Effector CD4-positive, alpha-beta T cell (primary cell): Measurements from ENCODE around the gene ERAS. TPM values are rescaled to one million over a fixed set of nuclear protein-coding genes. Genes with fewer than 3 reads are reported as not detected.

Experiments used
- DNase-seq: peaks from one replicate; pipeline ENCODE4 v3.0.0-alpha.2; 2020
- total RNA-seq: gene quantifications from one replicate; lab custom pipeline; 2026; lab: John Stamatoyannopoulos, UW

The ERAS gene, protein sequence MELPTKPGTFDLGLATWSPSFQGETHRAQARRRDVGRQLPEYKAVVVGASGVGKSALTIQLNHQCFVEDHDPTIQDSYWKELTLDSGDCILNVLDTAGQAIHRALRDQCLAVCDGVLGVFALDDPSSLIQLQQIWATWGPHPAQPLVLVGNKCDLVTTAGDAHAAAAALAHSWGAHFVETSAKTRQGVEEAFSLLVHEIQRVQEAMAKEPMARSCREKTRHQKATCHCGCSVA
- total RNA-seq, result not detected

DNA sequence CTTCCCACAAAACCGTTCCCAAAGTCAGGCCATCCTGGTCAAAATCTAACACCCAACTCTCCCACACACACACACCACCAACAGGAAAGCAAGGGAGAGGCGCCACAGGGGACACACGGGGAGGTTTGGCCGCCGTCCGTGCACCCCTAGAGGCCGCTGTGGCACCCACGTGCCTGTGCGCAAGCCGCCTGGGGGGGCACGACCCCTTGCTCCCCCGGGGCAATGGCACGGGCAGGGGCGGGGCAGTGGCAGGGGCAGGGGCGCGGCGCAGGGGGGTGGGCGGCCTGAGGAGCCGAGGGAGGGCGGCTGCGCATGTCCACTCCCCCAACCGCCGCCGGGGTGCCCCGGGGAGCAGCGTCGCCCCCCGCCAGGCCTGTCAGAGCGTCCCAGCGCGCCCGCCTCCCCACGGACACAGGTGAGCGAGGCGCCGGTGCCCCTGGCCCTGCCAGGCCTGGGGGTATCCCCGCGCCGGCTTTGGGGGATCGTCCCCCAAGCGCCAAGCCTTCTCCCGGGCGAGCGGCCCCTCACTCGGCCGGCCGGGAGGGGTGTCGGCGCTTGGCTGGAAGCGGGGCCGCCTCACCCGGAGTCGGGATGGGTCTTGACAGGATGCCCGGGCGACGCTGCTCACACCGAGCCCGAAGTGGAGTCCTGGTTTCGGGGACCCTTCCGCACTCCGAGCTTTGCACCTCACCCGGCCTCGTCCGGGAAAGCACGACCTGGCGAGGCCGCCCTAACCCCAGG is at the start of gene ERAS:
TSS of gene ERAS (plus strand) at position 379 of the 741 bp plus-strand sequence. CDS start 2,611 bp downstream, outside the sequence.
- DNase-seq, result no peak

DNA sequence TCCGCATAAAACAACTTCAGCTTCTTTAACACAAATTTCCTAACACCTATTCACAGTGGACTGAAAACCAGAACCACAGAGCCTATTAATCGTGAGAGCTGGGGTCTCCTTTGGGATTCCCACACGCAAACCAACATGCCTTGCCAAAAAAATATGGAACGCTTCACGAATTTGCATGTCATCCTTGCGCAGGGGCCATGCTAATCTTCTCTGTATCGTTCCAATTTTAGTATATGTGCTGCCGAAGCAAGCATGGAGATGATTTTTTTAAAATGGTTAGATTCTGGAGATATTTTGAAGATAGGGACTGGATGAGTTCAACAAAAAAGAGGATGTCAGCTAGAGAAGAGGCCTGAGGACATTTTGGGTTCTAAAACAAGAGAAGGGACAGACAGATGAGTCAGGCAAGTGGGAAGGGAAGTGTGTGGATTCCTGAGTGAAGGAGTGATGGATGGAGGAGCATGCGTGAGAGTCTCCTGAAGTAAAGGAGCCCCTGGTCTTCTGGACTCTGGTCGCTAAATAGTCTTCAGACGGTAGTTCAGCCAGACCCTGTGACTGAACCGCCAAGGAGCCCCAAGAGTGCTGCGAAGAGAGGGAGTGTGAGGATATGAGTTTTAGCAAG is 49.4 kb upstream of the ERAS start:
- no peak for DNase-seq

DNA sequence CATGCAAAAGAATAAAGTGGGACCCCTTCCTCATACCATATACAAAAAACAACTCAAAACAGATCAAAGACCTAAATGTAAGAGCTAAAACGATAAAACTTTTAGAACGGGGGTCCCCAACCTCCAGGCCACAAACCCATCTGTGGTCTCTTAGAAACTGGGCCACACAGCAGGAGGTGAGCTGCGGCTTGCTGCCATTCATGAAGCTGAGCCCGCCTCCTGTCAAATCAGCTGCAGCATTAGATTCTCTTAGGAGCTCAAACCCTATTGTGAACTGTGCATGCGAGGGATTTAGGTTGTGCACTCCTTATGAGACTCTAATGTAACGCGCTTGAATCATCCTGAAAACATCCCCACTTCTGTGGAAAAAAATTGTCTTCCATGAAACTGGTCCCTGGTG is 46.9 kb upstream of the ERAS start:
- no peak for DNase-seq

DNA sequence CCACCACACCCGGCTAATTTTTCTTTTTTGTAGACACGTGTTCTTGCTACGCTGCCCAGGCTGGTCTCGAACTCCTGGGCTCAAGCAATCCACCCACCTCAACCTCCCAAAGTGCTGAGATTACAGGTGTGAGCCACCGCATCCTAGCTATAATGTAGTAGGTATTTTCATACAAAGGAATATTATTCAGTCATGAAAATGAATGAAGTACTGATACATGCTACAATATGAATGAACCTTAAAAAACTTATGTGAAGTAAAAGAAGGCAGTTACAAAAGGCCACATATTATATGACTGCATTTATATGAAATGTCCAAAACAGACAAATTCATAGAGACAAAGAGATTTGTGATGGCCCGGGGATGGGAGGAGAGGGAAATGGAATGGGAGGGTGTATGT is 44.6 kb upstream of the ERAS start:
- no peak for DNase-seq

DNA sequence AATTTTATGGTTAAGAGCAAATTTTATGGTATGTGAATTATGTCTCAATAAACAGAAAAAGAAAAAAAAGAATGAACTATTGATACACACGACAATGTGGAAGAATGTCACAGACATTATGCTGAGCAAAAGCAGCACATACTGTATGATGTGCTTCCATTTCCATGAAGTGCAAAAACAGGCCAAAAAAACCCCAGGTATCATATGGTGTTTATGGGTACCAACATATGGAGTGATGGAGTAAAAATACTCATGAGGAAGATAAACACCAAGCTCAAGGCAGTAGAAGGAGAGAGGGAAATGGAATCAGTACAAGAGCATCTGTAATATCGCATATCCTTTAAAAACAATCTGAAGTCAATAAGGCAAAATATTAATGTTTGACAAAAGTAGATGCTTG is 44.1 kb upstream of the ERAS start:
- DNase-seq, result no peak

DNA sequence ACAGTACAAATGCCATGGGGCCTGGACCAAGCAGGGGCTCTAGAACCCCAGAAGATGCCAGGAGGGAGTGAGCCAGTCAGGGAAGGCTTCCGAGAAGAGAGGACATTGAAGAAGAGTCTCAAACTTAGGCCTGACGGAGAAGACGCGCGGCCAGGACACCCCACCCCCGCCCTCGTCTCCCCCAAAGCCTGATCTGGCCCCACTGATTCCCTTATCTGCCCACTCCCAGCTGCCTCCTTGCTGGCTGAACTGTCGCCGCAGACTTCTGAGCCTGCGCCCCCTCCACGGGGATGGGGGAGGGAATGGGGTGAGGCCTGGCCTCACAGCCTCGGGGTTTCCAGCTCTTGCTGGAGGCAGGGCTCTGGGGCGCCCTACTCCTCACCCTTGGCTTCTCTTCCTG is 43.5 kb upstream of the ERAS start:
- no peak for DNase-seq

DNA sequence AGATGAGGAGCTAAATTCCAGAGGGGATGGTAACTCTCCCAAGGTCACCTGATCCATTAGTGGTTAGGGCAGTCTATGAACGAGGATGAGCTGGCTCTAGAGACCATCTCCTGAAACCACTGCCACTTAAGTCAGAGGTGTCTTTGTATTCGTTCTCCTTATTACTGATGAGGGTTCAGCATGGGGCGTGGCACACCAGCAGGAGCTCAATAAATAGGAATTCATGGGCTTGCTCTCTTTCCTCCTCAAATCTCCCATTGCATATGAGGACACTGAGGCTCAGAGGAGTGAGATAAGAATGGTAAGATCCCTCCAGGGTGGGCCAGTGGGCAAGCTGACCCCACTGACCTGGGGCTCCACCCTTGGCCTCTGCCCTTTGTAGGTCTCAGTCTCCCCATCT is 41.6 kb upstream of the ERAS start:
- no peak for DNase-seq

DNA sequence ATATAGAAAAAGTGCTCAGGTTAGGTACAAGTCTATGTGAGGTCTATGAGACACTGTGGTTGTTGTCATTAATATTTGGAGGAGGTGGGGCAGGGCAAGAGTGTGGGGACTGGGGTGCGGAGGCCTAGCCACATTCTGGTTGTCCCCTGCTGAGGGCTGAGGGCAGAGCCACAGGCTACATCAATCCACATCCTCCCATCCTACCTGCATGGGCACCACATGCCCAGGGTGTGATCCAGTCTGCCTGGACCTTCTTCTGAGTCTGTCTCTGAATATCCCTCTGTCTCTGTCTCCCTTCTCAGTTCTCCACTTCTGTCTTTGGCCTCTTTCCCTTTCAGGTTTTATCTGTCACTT is 41.1 kb upstream of the ERAS start:
- DNase-seq, result no peak

DNA sequence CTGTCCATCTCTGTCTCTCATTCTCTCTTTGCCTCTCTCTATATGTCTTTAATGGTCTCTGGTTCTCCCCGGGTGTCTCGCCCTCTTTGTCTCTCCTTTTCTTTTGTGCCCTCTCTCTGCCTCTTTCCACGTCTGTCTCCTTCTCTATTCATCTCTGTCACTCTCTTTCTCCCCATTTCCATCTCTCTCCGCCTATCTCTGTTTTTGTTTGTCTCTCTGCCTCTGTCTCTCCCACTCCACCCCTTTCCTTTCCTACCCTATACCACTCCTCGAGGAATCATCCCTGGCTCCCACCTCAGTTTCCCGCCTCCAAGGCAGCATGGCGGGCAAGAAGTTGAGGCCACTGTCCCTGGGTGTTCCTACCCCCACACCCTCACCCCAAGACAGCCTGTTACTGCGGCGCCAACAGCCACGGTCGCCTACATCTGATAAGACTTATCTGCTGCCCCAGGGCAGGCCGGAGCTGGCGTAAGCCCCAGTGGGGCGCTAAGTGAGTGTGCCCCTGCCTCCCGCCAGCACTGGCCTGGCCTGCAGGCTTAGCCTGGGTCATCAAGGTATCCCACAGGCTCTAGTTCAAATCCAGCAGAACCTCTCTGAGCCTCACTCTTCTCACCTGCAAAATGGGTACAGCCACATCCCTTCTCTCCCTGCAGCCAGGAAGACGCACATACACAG is 40.6 kb upstream of the ERAS start:
- DNase-seq, result no peak

DNA sequence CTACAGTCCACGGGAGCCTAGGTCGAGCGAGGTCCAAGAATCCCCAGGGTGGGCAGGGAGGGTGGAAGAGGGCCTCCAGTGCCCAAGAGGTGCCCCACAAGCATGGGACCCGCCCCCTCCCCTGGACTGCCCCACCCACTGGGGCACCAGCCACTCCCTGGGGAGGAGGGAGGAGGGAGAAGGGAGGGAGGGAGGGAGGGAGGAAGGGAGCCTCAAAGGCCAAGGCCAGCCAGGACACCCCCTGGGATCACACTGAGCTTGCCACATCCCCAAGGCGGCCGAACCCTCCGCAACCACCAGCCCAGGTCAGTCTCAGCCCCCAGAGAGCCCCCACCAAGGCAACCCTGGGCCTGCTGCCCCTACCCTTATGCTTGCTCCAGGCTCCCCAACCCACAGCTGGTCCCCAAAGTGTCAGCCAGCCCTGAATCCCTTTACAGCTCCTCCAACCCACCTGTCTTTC is 39.9 kb upstream of the ERAS start, which contains the start of gene GATA1:
TSS of gene GATA1 (plus strand) at position 250 of the 460 bp plus-strand sequence. CDS start 4,520 bp downstream, outside the sequence.
- no peak for DNase-seq

DNA sequence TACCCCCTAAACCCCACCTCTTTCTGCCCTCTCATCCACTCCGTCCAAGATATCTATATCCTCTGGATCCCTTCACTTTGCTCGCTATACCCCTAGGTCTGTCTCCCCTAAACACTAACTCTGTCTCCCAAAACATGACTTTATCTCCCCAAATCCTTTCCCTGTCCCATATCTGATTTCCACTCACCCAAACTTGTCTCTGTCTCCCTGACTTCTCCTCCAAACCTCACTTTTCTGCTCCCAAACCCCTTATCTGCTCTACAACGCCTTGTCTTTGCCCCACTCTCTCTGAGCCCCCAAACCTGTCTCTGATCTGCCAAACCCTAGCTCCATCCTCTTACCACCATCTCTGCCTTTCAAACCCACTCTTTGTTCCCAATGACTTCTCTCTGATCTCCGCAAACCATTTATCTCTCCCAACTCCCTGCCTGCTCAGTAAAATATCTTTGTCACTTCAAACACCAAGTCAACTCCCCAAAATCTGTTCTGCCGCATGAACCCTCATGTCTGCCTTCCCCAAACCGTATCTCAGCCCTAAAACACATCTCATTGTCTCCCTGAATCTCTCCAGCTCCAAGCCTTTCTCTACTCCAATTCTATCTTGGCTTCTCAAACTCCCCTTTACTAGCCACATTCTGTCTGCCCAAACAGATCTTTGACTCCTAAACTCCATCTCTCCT is 39.3 kb upstream of the ERAS start:
- no peak for DNase-seq

DNA sequence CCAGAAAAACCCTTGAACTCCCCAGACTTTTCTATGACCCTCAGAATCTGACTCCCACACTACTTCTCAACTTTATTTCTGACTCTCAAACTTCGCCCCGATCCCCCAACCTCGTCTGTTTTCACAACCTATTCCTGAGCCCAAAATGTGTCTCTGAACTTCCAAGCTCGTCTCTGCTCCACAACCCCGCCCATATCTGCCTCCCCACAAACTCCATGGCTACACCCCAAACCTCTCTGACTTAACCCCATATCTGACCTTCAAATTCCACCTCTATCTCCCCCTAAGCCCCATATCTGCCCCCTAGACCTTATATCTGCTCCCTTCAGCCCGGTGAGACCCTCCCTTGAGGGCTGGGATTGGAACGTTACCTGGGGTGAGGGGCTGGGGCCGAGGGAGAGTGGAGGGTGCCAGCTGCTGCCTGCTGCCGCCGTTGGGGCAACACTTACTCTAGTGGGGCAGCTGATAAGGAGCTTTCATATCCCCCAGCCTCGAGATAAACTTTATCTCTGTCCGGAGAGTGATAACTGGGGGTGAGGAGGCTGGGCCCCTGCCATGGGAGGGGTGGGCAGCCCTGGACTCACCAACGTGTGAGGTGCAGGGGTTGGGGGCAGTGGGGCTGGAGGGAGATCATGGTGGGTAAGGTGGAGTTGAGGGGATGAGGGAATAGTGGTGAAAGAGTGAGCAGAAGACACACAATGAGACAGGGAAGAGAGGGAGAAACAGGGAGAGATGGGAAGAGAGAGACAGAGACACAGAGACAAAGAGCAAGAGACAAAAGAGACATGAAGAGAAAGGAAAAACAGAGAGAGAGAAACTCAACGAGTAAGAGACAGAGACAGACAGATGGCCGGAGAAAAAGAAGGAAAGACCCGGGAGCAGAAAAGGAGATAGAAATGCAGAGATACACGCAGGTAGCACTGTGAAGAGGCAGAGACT is 38.5 kb upstream of the ERAS start:
- DNase-seq, result no peak

DNA sequence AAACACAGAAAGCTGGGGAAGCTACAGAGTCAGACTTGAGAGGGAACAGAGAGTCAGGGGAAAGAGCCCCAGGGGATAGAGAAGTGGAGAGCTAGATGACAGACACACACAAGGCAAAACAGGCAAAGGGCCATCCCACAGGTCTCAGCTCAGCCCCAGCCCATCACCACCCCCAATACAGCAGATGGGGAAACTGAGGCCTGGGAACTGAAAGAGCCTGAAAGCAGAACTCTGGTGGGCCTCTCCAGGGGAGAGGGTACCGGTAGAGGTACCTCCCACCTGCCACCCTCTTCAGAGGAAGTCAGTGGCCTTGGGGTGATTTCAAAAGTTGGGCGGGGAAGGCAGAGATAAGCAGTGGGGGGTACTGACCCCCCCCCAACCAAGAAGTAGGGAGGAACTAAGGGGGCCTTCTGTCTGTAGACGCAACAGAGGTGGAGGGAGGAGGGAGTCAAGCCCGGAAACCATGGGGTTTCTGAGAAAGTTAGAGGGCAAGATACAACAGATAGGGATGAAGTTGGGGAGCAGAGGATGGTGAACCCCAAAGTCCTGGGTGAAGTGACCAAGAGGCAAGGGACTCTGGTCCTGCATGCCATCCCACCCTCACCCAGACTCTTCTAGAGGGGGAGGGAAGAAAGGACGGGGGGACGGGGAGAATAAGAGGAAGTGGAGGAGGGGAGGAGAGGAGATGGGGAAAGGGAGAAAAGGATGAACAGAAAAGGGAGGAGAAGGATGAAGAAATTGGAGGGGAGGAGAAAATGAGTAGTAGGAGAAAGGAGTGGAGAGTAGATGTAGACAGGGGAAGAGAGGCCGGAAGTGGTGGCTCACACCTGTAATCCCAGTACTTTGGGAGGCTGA is 36.7 kb upstream of the ERAS start:
- no peak for DNase-seq

DNA sequence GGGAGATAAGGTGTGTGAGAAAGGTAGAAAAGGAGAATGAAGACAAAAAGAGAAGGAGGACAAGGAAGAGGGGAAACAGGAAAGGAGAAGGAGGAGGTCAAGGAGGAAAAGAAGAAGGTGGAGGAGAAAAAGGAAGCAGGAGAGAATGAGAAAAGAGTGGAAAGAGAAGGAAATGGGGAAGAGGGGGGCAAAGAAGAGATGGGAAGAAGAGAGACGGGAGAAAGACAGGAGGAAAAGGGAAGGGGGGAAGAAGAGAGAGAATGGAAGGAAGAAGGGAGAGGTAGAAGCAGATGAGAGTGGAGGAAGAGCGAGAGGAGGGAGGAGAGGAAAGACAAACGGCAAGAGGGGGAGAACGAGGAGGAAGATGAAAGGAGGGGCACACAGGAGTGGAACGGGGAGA is 35.8 kb upstream of the ERAS start:
- no peak for DNase-seq

DNA sequence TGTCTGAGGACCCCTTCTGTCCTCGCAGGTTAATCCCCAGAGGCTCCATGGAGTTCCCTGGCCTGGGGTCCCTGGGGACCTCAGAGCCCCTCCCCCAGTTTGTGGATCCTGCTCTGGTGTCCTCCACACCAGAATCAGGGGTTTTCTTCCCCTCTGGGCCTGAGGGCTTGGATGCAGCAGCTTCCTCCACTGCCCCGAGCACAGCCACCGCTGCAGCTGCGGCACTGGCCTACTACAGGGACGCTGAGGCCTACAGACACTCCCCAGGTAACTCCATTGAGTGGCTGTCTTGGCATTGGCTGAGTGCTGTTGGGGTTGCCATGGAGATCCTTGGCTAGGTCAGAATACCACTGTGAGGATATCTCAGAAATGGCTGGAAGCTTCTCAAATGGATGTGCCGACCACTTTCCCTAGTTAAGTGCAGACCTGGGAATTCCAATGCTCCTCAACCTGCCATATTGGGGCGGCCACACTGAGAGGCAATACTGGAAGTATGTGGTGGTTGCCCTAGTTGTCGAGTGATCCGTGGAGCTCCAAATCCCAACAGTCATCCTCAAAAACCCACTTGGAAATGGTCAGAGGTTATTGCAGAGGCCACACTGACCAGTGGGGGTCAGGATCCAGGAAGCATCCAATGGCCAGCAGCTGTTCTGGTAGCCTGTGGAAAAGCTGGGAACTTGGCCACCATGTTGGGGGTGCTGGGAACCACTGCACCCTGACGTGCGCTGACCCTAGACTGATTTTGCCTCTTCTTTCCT is 35.1 kb upstream of the ERAS start:
- no peak for DNase-seq

DNA sequence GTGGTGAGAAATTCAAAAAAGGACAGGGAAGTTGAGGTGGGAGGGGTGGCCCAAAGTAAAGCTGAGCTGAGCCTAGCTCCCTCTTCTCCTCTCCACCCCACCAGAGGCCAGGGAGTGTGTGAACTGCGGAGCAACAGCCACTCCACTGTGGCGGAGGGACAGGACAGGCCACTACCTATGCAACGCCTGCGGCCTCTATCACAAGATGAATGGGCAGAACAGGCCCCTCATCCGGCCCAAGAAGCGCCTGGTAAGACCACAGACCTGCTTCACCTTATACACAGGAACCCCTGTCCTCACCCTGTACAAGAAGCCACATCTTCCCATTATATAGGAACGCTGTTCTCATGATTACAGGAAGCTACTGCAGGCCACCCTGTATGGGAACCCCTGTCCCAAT is 34.1 kb upstream of the ERAS start:
- DNase-seq, result no peak

DNA sequence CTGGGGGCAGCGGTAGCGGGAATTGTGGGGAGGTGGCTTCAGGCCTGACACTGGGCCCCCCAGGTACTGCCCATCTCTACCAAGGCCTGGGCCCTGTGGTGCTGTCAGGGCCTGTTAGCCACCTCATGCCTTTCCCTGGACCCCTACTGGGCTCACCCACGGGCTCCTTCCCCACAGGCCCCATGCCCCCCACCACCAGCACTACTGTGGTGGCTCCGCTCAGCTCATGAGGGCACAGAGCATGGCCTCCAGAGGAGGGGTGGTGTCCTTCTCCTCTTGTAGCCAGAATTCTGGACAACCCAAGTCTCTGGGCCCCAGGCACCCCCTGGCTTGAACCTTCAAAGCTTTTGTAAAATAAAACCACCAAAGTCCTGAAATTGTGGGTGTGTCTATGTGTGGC is 32.4 kb upstream of the ERAS start:
- no peak for DNase-seq

DNA sequence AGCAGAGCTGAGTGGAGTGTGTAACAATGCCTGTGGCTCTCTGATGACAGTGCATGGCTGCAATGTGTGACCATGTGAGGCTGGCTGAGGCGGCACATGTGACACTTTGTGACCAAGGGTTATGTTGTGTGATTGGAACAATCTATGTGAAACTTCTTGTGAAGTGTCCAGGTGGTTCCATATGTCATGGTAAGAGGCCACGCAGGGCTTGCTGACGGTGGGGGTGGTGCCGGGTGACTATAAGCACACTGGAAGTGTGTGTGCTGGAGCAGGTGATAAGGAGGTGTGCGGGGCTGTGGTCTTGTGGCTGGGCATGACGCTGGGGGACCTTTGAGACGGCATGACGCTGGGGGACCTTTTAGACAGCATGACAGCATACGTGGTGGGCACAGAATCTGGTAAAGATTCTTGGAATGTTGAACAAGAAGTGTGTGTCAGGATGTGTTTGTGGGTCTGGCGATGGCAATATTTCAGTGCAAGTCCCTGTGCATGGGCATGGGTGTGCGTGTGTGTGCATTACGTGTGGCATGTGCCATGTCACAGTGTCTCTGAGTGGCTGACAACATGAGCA is 31.9 kb upstream of the ERAS start:
- DNase-seq, result no peak

DNA sequence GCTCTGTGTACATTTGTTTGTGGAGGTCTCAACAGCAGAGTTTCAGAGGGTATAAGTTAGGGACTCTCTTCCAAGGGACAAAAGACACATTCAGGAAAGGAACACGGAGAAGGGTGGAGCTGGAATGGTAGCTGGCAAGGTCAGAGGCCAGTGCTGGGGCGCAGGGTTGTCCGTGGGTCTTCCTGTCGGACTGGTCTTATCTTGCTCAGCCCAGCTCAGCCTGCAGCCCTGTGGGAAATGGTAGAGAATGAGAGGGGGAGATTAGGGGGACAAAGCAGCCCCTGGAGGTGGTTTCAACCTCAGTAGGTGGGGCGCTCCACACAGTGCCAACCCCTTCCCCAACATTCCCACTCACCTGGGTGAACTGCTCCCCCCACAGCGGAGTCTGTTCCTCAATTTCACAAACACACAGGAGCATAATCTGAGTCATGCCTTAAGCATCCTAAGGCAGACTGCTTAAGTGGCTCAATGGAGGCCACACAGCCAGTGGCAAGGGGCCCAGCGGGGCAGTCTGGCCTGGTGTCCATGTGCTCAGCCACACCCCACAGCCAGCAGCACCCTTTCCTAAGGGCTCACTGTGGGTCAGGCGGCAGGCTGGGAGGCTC is 31.3 kb upstream of the ERAS start:
- no peak for DNase-seq
